HG03045 (cell line): ENCODE measurements around the gene KRT81.
"Not testable (repeated sequence)": the region's sequence is repeated elsewhere in the genome, so short reads cannot be mapped to it uniquely, and the experiment has no call there.

Experiments used
- ATAC-seq: cut with Tn5 transposase; IDR thresholded peaks from one replicate; pipeline ENCODE4 v1.9.1; 2021; ENCODE audit warnings: mild to moderate bottlenecking, moderate library complexity; ENCODE audit not compliant: unreplicated experiment

The KRT81 gene

GRCh38 chr12:52256584-52256935 is 34.8 kb downstream of the KRT81 start:
- no peak for ATAC-seq

- no peak for ATAC-seq
Observed at GRCh38 chr12:52255926-52256583, 35.3 kb downstream of the KRT81 start.

- ATAC-seq = no peak
Observed at GRCh38 chr12:52254965-52255751, 36.2 kb downstream of the KRT81 start.

GRCh38 chr12:52254180-52254964 is 37.0 kb downstream of the KRT81 start:
- ATAC-seq = no peak

- ATAC-seq = no peak
Observed at GRCh38 chr12:52253391-52254179, 37.7 kb downstream of the KRT81 start.

DNA sequence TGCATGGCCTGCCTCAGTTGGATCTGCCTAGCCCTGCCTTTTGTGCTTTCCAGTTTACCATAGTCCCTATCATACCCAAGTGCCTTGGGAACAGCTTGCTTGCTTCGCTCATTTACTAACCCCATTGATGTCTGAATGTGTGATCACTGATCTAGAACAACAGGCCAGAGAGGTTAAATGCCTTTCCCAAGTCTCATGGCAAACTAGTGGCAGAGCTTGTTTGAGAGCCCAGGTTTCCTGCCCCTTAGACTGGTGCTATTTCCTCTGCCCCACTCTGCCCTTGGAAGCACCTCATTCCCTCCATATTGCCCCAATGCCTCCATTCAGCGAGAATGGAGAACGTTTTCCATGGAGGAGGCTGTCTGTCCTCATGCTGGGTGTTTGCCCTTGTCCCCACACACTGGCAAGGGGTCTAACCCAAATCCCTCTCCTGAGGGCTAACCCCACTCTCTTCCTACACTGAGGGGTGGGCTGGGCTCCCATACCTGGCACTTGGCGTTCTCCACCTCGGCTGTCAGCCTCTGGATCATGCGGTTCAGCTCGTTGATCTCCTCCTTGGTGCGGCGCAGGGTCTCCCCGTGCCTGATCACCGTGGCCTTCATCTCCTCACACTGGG is 38.5 kb downstream of the KRT81 start:
- ATAC-seq = no peak

DNA sequence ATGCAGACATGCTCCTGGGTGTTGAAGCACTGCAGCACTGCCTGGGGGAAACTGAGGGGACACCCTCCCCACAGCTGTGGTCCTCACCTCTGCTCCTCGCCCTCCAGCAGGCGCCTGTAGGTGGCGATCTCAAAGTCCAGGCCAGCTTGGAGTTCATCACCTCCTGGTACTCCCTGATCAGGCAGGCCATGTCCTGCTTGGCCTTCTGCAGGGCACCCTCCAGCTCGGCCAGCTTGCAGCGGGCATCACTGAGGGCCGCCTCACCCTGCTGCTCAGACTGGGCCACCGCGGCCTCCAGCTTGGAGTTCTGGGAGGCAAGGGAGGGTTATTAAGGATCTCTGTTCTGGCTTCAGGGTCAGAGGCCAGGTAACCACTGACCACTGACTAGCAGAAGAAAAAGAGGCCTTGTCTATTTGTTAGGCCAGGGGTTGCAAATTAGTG is 39.1 kb downstream of the KRT81 start:
- not testable (repeated sequence) for ATAC-seq

GRCh38 chr12:52251367-52252051 is 39.8 kb downstream of the KRT81 start:
- no peak for ATAC-seq

- no peak for ATAC-seq
Observed at GRCh38 chr12:52250048-52250990, 41.0 kb downstream of the KRT81 start.

GRCh38 chr12:52249511-52250047 is 41.8 kb downstream of the KRT81 start:
- ATAC-seq = no peak

GRCh38 chr12:52248541-52249461 is 42.5 kb downstream of the KRT81 start:
- no peak for ATAC-seq

DNA sequence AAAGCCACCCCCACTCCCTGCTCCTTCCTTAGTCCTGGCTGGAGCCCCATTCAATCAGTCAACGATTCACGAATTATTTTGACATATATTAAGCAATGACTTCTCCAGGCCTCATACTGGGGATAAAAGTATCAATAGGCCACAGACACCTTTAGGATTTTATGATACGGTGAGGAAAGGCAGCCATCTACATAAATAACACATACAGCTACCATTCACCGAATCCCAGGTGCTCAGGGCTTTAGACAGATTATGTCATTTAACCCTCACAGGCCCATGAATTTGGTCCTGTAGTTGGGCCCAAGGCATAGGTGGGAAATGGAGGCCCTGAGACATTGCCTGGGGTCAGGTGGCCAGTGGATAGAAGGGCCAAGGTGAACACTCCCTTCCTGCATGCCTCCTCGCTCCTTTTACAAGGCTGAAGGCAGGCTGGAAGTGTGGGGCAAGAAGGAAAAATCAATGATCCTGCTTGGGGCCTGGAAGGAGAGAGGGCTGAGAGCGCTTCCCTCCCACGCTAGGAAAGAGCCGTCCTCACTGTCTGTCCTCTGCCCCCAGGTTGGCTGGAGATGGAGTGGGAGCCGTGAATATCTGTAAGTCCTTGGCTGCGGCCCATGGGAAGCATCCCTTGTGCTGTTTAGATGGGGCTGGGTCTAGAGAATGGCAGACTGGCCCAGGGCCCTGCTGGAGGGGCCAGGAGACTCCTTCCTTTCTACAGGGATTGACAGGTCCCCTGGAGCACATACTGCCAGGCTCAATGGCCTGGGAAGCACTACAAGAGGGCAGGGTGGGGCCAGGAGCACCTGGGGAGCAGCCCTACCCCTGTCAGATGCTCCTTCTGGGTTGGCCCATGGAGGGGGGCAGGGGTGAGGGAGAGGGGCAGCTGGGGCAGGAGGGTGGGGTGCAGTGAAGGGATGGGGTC is 43.5 kb downstream of the KRT81 start:
- ATAC-seq = no peak

- ATAC-seq = no peak
Observed at GRCh38 chr12:52246720-52247621, 44.4 kb downstream of the KRT81 start.

GRCh38 chr12:52245962-52246569 is 45.3 kb downstream of the KRT81 start:
- no peak for ATAC-seq
